ENCODE results near the gene OSBPL1A.
"Not testable (repeated sequence)": the region's sequence is repeated elsewhere in the genome, so short reads cannot be mapped to it uniquely, and the experiment has no call there.

OSBPL1A gene

DNA sequence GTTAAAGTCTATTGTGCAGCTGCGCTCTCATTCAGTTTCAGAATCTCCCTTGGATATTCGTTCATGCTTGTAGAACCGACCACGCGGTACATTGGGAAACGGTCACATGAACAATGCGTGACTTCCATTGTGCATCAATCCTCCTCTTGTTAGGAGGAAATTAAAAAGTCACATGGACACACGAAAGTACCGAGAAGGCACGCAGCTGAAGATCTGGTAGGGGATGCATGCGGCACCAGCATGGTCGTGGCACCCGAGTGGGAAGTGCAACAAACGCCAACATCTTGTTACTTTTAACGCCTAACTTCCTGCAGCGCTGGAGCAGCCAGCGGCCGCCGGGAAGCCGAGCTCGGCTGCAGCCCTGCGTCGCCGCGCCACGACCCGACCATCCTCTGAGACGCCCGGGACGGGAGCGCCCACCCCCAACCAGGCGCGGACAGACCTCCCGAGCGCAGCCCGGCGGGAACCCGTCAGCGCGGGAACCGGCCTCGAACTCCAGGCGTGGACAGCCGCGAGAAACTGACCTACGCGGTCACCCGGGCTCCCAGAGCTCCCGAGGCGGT, 412 bp downstream of the OSBPL1A start:
- peak; percentile 3 for DNase-seq (ENCODE audit: low read depth)

GRCh38 chr18:24396082-24396633, 1.5 kb downstream of the OSBPL1A start:
- DNase-seq (ENCODE audit: low read depth): no peak

DNA sequence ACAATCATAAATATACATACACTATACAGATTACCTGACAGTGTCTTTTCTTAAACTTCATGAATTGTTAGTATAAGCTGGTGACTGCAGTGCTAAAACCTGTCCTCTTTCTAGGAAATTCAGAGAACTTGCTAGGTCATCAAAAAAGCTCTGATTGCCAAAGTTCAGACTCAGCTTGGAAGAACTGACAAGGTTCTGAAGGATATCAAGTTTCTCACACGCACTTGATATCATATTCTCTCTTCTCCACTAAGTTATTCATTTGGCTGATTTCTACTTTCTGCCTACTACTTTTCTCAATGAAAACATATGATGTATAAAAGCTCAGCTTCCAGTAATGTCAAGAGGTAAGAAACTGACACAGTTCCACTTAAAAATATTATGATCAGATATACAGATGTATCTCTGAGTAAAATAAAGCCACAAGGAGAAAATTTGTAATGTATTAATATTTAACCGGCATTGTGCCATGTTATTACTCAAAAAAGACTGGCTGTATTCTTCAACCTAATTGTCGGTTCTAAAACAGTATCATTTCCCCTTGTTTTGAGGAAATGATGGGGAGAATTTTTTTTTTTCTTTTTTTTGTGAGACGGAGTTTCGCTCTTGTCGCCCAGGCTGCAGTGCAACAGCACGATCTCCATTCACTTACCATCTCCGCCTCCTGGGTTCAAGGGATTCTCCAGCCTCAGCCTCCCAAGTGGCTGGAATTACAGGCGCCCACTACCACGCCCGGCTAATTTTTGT, 2.4 kb downstream of the OSBPL1A start:
- no peak for DNase-seq (ENCODE audit: low read depth)

GRCh38 chr18:24388957-24389356, 8.7 kb downstream of the OSBPL1A start:
- DNase-seq (ENCODE audit: low read depth): no peak

GRCh38 chr18:24386681-24387080, 10.9 kb downstream of the OSBPL1A start:
- no peak for DNase-seq (ENCODE audit: low read depth)

- no peak for DNase-seq (ENCODE audit: low read depth)
Measured at GRCh38 chr18:24381126-24381525, 16.5 kb downstream of the OSBPL1A start.

DNA sequence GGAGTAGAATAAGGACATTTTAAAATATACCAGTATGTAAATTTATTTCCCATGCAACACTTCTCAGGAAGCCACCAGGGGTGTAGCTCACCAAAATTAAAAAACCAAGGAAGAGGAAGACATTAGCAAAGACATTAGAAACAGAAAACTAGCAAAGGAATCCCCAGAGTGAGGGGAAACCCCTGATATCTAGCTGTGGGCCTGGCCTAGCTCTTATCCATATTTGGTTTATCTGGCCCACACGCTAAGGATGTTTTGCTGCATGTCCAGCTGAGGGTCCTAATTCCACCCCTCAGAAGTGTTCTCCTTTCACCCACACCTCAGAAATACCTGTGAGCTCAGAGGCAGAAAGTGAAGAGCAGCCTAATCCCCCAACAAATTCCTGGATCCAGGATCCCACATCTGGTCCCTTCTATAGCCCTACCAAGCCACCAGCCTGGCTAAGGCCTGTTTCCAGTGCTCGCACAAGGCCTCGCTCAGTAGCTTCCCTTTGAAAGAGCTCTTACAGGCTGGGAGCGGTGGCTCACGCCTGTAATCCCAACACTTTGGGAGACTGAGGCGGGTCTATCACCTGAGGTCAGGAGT, 17.4 kb downstream of the OSBPL1A start:
- DNase-seq (ENCODE audit: low read depth): no peak

GRCh38 chr18:24378598-24378997, 19.0 kb downstream of the OSBPL1A start:
- DNase-seq (ENCODE audit: low read depth): no peak

DNA sequence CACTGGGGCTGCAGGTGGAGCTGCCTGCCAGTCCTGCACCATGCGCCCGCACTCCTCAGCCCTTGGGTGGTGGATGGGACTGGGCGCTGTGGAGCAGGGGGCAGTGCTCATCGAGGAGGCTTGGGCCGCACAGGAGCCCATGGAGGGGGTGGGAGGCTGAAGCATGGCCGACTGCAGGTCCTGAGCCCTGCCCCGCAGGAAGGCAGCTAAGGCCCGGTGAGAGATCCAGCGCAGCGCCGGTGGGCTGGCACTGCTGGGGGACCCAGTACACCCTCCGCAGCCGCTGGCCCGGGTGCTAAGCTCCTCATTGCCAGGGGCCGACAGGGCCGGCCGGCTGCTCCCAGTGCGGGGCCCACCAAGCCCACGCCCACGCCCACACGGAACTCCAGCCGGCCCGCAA, 21.1 kb downstream of the OSBPL1A start:
- not testable (repeated sequence) for DNase-seq (ENCODE audit: low read depth)

GRCh38 chr18:24373328-24373727, 24.3 kb downstream of the OSBPL1A start:
- no peak for DNase-seq (ENCODE audit: low read depth)

DNA sequence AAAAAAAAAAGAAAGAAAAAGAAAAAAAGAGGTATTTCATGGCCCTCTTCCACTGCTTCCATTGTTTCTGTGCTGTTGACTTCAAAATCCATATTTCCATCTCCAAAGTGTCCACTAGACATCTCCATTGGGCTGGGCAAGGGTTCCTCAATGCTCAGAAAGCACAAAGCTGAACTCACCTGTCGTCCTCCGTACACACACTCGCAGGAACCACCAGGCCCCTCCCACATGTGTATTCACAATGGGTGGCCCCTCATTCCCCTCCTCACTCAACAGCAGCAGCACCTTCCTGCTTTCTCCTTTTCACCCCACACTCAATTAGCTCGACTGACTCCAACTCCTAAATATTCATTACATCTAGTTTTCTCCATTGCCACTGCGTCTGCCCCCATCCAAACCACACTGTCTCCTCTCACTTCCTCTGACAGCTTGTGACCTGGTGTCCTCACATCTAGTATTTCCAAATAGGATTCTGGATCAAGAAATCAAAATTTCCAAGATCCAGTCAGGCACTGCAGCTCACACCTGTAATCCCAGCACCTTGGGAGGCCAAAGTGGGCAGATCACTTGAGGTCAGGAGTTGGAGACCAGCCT, 25.2 kb downstream of the OSBPL1A start:
- no peak for DNase-seq (ENCODE audit: low read depth)

DNA sequence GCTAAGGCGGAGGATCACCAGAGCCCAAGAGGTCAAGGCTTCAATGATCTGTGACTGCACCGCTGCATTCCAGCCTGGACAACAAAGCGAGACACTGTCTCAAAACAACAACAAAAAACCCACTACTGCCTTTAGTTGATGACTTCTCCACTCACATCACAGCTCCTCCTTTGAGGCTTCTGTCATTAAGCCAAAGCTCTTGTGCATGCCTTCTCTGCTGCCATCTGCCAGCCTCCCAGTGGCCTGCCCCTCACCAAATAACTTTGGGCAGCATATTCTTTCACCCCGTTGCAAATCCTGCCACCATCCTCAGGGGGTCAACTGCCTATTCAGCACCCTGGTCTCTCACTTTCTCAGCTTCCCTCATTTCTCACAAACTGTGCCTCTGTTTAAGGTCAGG, 27.5 kb downstream of the OSBPL1A start:
- DNase-seq (ENCODE audit: low read depth): no peak

DNA sequence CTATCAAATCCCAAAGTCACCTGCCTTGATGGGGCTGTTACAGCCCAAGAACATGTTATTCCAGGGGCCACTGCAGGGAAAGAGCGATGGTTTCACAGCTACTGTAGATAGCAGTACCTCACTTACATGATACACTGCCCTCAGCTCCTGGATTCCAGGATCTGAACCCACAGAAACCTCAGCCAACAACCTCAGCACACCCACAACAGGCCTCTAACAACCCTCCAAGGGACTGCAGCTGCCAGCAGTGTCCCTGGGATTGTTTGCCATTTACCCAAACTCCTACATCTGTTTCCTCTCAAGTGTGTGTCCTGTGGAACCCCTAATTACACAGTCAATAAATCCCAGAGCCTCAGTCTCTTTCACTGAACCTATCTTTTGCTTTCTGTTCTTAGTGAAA, 28.2 kb downstream of the OSBPL1A start:
- no peak for DNase-seq (ENCODE audit: low read depth)

DNA sequence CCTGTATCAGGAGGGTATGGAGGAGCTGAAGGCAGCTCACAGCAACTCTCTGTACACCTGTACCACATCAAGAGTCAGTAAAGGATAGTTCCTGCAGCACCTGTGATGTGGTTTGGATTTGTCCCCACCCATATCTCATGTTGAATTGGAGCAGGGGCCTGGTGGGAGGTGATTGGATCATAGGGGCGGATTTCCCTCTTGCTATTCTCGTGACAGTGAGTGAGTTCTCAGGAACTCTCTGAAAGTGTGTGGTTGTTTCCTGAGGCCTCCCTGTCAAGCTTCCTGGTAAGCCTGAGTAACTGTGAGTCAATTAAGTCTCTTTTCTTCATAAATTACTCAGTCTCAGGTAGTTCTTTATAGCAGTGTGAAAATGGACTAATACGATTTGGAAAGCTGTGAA, 28.9 kb downstream of the OSBPL1A start:
- peak; percentile 7 for DNase-seq (ENCODE audit: low read depth)

DNA sequence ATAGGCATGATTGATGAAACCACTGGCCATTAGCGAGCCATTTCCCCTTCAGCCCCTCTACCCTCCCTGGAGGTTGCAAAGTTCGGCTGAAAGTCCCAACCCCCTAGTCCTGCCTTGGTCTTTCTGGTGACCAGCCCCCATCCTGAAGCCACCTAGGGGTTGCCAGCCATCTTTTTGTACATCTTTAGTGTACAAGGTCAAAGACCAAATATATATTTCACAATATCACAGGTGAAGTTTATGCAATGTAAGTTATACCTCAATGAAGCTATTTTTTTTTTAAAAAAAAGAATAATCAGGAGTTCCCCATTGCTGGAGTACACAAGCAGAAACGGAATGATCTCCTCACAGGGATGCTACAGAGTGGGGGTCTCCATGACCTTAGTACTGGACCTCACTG, 31.3 kb downstream of the OSBPL1A start:
- no peak for DNase-seq (ENCODE audit: low read depth)

GRCh38 chr18:24364177-24364576, 33.4 kb downstream of the OSBPL1A start:
- no peak for DNase-seq (ENCODE audit: low read depth)

GRCh38 chr18:24362757-24363156, 34.9 kb downstream of the OSBPL1A start:
- DNase-seq (ENCODE audit: low read depth): no peak

- not testable (repeated sequence) for DNase-seq (ENCODE audit: low read depth)
Measured at GRCh38 chr18:24359787-24360530, 37.7 kb downstream of the OSBPL1A start.

- no peak for DNase-seq (ENCODE audit: low read depth)
Measured at GRCh38 chr18:24354278-24354677, 43.3 kb downstream of the OSBPL1A start.

DNA sequence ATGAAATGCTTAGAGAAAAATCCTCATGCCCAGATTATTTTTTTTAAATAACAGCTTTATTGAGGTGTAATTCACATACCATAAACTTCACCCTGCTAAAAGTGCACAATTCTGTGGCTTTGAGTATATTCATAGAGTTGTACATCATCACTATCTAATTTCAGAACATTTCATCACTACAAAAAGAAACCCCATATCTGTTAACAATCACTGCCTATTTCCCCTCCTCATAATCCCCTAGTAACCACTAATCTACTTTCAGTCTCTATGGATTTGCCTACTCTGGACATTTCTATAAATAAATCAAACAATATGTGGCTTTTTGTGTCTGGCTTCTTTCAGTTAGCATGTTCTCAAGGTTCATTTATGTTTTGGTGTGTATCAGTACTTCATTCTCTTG, 51.4 kb downstream of the OSBPL1A start:
- DNase-seq (ENCODE audit: low read depth): no peak

DNA sequence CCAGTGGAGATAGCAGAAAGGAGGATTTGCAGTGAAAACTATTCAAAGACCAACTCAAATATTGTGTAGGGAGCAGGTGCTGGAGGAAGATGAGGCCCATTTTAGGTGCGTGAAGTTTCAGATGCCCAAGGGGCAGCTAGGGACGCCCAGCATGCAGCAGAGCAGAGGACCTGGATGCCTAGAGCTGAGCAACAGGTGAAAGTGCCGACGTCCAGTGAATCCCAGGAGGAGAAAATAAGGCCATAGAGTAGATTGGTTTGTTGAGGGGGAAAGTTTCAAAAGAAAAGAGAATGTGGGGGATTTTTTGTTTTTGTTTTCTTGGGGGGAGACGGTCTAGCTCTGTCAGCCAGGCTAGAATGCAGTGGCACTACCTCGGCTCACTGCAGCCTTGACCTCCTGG, 53.1 kb downstream of the OSBPL1A start:
- DNase-seq (ENCODE audit: low read depth): no peak

DNA sequence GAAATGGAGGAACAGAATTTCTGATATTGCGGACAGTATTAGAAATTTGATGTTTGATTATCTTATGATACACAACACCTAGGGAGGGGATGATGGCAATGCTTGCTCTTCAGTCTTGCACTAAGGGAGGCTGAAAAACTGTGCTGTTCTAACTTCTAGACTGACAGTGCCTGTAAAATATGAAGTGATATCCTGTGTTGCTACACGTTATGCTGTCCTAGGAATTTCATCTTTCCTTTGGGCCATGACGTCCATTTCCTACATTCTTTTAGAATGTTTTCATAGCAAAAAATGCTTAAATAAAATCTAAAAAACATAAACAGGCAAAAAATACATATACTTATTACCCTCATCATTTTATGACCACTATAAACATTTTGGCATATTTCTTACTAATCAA, 55.3 kb downstream of the OSBPL1A start:
- DNase-seq (ENCODE audit: low read depth): no peak
